PC-3 (cell line): ENCODE measurements around the gene USP11. TPM values are rescaled to one million over a fixed set of nuclear protein-coding genes. Genes with fewer than 3 reads are reported as not detected.

Experiments
- ATAC-seq: fragments of 200-7000 bp; cut with Tn5 transposase; 2 replicates; pipeline ENCODE4 v1.9.1; 2020; ENCODE audit warnings: mild to moderate bottlenecking, moderate library complexity
- BruUV-seq: library from RNA; stranded (reverse); fragments of 400-500 nt; replicated peaks from 2 replicates; lab custom pipeline; 2021; lab: Mats Ljungman, UMichigan
- CTCF ChIA-PET: fragments of 300-600 bp; sonication (Branson Sonifier 250); formaldehyde crosslinking; loops from one replicate; lab custom pipeline; 2022; ENCODE audit warnings: antibody characterized with exemption; lab: Charles Lee
- POLR2A ChIA-PET: fragments of 300-600 bp; sonication (Branson Sonifier 250); formaldehyde crosslinking; loops from one replicate; lab custom pipeline; 2022; ENCODE audit warnings: antibody characterized with exemption; ENCODE audit not compliant: unreplicated experiment; lab: Charles Lee
- DNase-seq: peaks from one replicate; pipeline ENCODE4 v3.0.0-alpha.2; 2015
- H2AFZ ChIP-seq: fragments of 300-600 bp; sonication (generic); 2 replicates; pipeline ENCODE4 v1.6.0; 2016; ENCODE audit warnings: antibody characterized with exemption, low read length
- H3F3A ChIP-seq: fragments of 300-600 bp; sonication (generic); one replicate; pipeline ENCODE4 v1.6.0; 2017; ENCODE audit warnings: antibody characterized with exemption, low read length, control low read depth, mild to moderate bottlenecking; ENCODE audit not compliant: unreplicated experiment
- H3K27ac ChIP-seq: fragments of 300-600 bp; sonication (generic); 2 replicates; pipeline ENCODE4 v1.5.1; 2016; ENCODE audit warnings: mild to moderate bottlenecking, low read length
- H3K27me3 ChIP-seq: fragments of 300-600 bp; sonication (generic); 2 replicates; pipeline ENCODE4 v1.6.1; 2016; ENCODE audit warnings: low read length, mixed read lengths
- H3K36me3 ChIP-seq: fragments of 300-600 bp; sonication (generic); 2 replicates; pipeline ENCODE4 v1.6.1; 2016; ENCODE audit warnings: low read depth, mixed run types, low read length, mixed read lengths
- H3K4me1 ChIP-seq: fragments of 300-600 bp; sonication (generic); 2 replicates; pipeline ENCODE4 v1.5.1; 2016; ENCODE audit warnings: low read length; ENCODE audit not compliant: insufficient read depth
- H3K4me2 ChIP-seq: fragments of 300-600 bp; sonication (generic); 2 replicates; pipeline ENCODE4 v1.6.0; 2016; ENCODE audit warnings: low read length
- H3K4me3 ChIP-seq: fragments of 300-600 bp; sonication (generic); 2 replicates; pipeline ENCODE4 v1.5.1; 2016; ENCODE audit warnings: mild to moderate bottlenecking, low read length, mixed read lengths
- H3K79me2 ChIP-seq: fragments of 300-600 bp; sonication (generic); 2 replicates; pipeline ENCODE4 v1.6.1; 2017; ENCODE audit warnings: low read length, mixed read lengths
- H3K9ac ChIP-seq: fragments of 300-600 bp; sonication (generic); 2 replicates; pipeline ENCODE4 v1.6.0; 2016; ENCODE audit warnings: mild to moderate bottlenecking, low read length
- H3K9me2 ChIP-seq: fragments of 300-600 bp; sonication (generic); replicated peaks from 2 replicates; pipeline ENCODE4 v1.6.1; 2016; ENCODE audit warnings: mixed run types, low read length, mixed read lengths
- H3K9me3 ChIP-seq: fragments of 300-600 bp; sonication (generic); 2 replicates; pipeline ENCODE4 v1.6.1; 2016; ENCODE audit warnings: low read length, mixed read lengths
- H4K20me1 ChIP-seq: fragments of 300-600 bp; sonication (generic); 2 replicates; pipeline ENCODE4 v1.6.1; 2016; ENCODE audit warnings: low read length, mixed read lengths
- CTCF ChIP-seq: fragments of 300-600 bp; sonication (generic); conservative IDR thresholded peaks from 2 replicates; pipeline ENCODE4 v1.5.1; 2017; ENCODE audit warnings: antibody characterized with exemption, low read depth, mild to moderate bottlenecking, low read length
- EZH2 ChIP-seq: fragments of 300-600 bp; sonication (generic); IDR thresholded peaks from one replicate; pipeline ENCODE4 v1.6.1; 2017; ENCODE audit warnings: antibody characterized with exemption, mild to moderate bottlenecking, low read length; ENCODE audit not compliant: unreplicated experiment
- EZH2phosphoT487 ChIP-seq: fragments of 300-600 bp; sonication (generic); IDR thresholded peaks from 2 replicates; pipeline ENCODE4 v1.6.1; 2018; ENCODE audit warnings: mild to moderate bottlenecking, antibody characterized with exemption, low read length, borderline replicate concordance
- intact Hi-C: fragments of 100-400 bp; cut with micrococcal nuclease; formaldehyde crosslinking; loops from 2 replicates; pipeline ENCODE4 v1.9.0; 2023
- total RNA-seq: library from RNA; depleted of rRNA; stranded (reverse); fragments of >200 nt; gene quantifications from 2 replicates; pipeline ENCODE4 v1.2.3, GENCODE V29; 2014

The USP11 gene
- total RNA-seq, 1 experiment from 2014 or later, result 31.3 TPM

- CTCF ChIA-PET, result interaction anchor here (0.6 to 1.3 kb wide), 2 partner anchors 16 to 96 kb away, joined by 3 read pairs; no protein-coding TSS in a partner anchor
Observed at GRCh38 chrX:47216393-47216925, 16.4 kb upstream of the USP11 start.

GRCh38 chrX:47217121-47217851 is 15.5 kb upstream of the USP11 start:
- TF ChIP-seq EZH2phosphoT487 (no peak), EZH2 (no peak), CTCF (no peak)
- H3K27ac ChIP-seq, result peak overlapping the region; percentile 96
- H3K9me2 ChIP-seq, result no peaks in the 10 kb centered on the region
- ATAC-seq (peak; percentile 12), DNase-seq (peak; percentile 75)
- H3K4me1 ChIP-seq, result peaks cover 34% of the 10 kb centered on the region
- no peaks in the 10 kb centered on the region for H3K9me3 ChIP-seq
- intact Hi-C loops, result loop anchor here (1.0 to 5.0 kb wide), 2 partner anchors 95 to 167 kb away; no protein-coding TSS in a partner anchor
- peak overlapping the region; percentile 58 for H3K4me3 ChIP-seq
- H3K36me3 ChIP-seq, result peaks cover 38% of the 10 kb centered on the region
- H2AFZ ChIP-seq, result 0 out of 2 replicates have a peak overlapping the region, but pooled peaks have one; percentile 51
- ChIA-PET POLR2A (interaction anchor here (0.5 to 1.3 kb wide), 5 partner anchors 16 to 284 kb away, joined by 3 to 9 read pairs (median 5); partner anchors contain the start of gene USP11), CTCF (interaction anchor here (1.0 kb wide), 2 partner anchors 17 to 167 kb away, joined by 3 to 7 read pairs; no protein-coding TSS in a partner anchor)
- peak overlapping the region; percentile 84 for H3K4me2 ChIP-seq
- no TSS peak for BruUV-seq
- H3K79me2 ChIP-seq, result peaks cover 41% of the 10 kb centered on the region
- H4K20me1 ChIP-seq, result peaks cover 30% of the 10 kb centered on the region
- H3K9ac ChIP-seq, result peak overlapping the region; percentile 74
- peaks cover 16% of the 10 kb centered on the region for H3F3A ChIP-seq
- H3K27me3 ChIP-seq, result no peaks in the 10 kb centered on the region

More at GRCh38 chrX:47216393-47216925, 16.4 kb upstream of the USP11 start:
- Histone ChIP-seq H2AFZ (no peak overlapping the region), H3K4me3 (no peak overlapping the region; the same call in 1 of the 2 replicates), H3F3A (peaks cover 16% of the 10 kb centered on the region), H3K36me3 (peaks cover 45% of the 10 kb centered on the region), H4K20me1 (peaks cover 25% of the 10 kb centered on the region), H3K9me3 (no peaks in the 10 kb centered on the region), H3K27me3 (no peaks in the 10 kb centered on the region), H3K4me2 (peak overlapping the region; percentile 84), H3K27ac (peak overlapping the region; percentile 96), H3K79me2 (peaks cover 33% of the 10 kb centered on the region), H3K9ac (peak overlapping the region; percentile 17; the same call in 1 of the 2 replicates), H3K9me2 (no peaks in the 10 kb centered on the region), H3K4me1 (peaks cover 34% of the 10 kb centered on the region)
- no peak for TF ChIP-seq EZH2
- no peak for TF ChIP-seq EZH2phosphoT487
- no peak for TF ChIP-seq CTCF
- no peak for ATAC-seq
- no peak for DNase-seq
- intact Hi-C loops, result loop anchor here (5.0 kb wide), 1 partner anchor 96 kb away; no protein-coding TSS in a partner anchor
- BruUV-seq, result no TSS peak
- POLR2A ChIA-PET, result no interaction called here
